HG02852 (cell line): ENCODE results near the gene MTOR.
"Not testable (repeated sequence)": the region's sequence is repeated elsewhere in the genome, so short reads cannot be mapped to it uniquely, and the experiment has no call there.

Source experiments
- ATAC-seq: cut with Tn5 transposase; IDR thresholded peaks from one replicate; pipeline ENCODE4 v1.9.1; 2021; ENCODE audit warnings: mild to moderate bottlenecking, moderate library complexity; ENCODE audit not compliant: unreplicated experiment

The MTOR gene

DNA sequence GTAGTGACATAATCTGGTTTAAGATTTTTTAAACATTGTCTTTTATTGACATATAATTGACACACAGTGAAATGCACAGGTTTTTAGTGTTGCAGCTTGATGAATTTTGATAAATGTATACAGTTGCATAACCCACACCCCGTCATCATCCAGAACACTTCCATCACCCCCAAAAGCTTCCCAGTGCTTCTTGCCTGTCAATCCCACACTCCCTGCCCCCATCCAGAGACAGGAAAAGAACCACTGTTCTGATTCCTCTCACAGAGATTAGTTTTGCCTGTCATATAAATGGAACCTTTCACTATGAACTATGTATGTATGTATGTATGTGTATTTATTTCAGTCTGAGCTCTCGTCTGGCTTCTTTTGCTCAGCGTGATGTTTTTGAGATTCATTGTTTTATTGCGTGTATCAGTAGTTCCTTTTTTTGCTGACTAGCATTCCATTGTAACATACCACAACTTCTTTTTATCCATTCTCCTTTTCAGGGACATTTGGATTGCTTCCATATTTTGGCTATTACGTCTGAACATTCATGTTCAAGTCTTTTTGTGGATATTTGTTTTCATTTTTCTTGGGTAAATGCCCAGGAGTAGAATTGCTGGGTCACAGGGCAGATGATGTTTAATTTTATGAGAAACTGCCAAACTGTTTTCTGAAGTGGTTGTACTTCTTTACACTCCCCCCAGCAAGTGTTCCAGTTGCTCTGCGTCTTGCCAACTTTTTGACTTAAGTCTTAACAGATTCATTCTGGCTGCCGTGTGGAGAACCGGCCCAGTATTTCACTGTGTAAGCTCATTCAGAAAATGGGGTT lies 19.4 kb upstream of the MTOR start:
- no peak for ATAC-seq

DNA sequence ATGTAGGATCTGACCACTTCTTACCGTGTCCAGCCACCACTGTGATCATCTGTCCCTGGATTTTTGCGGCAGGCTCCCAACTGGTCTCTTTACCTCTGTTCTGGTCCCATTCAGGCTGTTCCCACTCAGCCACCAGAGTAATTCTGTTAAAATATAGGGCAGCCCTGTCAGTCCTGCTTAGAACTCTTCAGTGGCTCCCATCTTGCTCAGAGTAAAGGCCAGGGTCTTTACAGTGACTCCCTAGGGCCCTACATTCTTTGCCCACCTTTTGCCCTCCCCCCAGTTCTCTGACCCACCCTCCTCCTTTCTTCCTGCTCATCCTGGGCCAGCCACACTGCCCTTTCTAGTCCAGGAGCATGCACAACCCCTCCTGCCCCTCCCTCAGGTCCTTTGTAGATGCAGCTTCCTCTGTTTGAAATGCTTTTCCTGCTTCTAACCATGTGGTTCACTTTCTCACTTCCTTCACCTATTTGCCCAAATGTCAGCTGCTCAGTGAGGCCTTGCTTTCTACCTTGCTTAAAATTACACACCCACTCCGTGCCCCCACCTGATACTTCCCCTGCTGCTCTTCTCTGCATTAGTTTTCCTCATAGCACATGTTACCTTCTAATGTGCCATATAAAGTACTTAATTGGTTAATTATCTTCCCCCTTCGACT lies 18.5 kb upstream of the MTOR start:
- ATAC-seq: no peak

DNA sequence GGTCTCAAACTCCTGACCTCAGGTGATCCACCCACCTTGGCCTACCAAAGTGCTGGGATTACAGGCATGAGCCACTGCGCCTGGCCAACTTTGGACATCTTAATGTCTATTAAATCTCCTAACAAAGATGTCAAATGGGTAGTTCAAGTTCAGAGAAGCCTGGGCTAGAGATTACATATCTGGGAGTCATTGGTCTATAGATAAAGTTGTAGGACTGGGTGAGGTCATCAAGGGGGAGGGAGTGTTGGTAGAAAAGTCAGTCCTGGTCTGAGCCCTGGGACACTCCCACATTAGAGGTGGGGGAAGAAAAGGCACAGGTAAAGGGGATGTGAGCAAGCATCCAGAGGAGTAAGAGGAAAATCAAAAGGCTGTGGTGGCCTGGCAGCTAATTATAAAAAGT lies 17.3 kb upstream of the MTOR start:
- ATAC-seq: no peak

DNA sequence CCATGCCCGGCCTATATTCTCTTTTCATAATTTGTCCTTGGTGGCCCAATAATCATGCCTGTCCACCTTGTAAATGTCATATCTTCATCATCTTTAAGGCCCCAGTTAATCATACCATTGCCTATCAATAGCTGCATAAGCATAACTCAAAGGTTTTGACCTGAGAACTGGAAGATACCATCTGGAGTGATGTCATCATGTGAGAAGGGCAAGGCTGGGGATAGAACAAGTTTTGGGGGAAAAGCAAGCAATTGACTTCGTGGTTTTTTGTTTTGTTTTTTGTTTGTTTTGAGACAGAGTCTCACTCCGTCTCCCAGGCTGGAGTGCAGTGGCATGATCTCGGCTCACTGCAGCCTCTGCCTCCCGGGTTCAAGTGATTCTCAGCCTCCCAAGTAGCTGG lies 16.8 kb upstream of the MTOR start:
- ATAC-seq: no peak

GRCh38 chr1:11273595-11274234 lies 11.4 kb upstream of the MTOR start:
- ATAC-seq: no peak

DNA sequence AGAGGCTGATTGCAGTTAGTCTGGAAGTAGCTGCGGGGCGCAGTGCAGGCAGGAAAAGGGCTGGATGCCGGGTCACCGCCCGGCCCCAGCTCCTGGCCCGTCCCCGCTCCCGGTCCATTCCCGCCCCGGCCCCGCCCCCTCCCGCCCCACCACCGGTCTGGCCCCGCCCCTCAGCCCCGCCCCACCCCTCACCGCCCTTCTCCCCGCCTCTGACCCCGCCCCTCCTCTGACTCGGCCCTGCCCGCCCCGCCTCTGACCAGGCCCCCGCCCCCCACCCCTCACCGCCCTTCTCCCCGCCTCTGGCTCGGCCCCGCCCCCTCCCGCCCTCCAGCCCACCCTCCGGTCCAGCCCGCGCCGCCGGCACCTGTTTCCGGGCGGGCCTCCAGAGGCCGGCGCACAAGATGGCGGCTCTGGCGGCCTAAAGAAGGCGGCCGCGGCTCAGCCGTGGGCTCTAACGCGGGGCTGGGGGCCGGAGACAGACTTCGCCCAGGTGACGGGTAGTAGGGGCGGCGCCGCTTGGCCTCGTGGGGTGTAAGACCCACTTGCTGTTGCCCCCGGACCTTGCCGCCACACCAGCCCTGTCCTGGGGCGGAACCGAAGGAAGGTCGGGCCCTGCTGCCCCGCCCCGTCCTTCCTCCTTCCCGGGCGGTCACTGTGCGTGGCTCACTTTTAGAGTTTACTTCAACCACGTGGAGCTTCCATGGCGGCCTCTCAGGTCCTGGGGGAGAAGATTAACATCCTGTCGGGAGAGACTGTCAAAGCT lies 10.7 kb upstream of the MTOR start, which contains the start of gene UBIAD1:
UBIAD1 (plus strand) TSS at position 367 of the 763 bp plus-strand sequence; CDS start at position 701, 334 bp downstream.
- ATAC-seq: peak; percentile 83

DNA sequence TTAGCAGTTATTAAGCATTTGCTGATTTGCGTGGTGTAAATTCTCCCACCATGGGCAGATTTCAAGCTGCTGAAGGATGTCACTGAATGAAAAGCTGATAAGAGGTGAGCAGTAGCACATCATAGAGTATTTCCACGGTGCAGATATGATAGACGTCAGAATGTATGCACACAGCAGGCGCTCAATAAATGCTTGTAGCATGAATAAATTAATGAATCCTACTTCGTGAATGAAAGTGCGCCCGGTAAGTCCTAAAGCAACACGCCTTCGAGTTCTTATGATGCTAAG lies 10.1 kb upstream of the MTOR start:
- ATAC-seq: no peak

GRCh38 chr1:11267350-11268337 lies 5.3 kb upstream of the MTOR start:
- ATAC-seq: not testable (repeated sequence)

DNA sequence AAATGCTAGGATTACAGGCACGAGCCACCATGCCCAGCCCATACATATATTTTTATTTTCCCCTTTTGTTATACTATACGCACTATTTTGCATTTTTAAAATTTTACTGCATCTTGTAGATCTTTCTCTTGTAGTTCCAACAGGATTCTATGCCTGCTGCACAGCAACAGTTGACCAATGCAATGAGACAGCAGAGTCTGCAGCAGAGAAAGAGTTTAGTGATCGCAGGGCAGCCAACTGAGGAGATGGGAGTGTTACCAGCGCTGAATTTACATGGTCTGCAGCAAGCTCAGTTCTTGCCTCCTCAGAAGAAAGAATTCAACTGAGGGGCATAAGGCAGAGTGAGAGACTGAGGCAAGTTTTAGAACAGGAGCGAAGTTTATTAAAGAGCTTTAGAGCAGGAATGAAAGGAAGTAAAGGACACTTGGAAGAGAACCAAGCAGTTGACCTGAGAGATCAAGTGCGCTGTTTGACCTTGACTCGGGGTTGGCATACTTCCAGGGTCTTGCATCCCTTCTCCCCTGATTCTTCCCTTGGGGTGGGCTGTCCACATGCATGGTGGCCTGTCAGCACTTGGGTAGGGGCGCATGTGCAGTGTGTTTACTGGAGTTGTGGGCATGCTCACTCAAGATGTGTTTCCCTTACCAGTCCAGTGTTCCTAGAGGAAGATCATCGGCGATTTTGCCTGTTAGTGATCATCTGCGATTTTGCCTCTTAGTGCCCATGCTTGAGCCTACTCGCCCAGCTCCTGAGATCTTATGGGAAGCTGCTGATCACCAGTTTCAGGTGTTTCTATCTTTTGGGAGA lies 4.1 kb upstream of the MTOR start:
- no peak for ATAC-seq

DNA sequence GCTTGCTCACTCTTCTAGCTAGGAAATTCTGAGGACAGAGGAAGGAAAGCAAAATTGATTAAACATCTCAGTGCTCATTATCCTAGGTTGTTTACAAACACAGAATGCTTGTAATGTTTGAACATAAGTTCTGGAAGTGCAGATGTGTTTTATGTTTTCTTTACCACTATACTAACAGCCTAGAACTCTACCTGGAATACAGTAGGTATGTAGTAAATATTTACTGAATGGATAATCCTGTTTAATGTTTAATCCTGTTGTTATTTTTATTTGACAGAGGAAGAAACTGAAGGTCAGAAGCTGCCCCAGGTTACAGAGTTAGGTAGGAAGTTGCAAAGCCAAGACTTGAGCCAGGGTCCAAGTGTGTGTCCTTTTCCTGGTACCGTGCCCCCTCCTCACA lies 6.1 kb downstream of the MTOR start:
- no peak for ATAC-seq

GRCh38 chr1:11253226-11253625 lies 9.1 kb downstream of the MTOR start:
- ATAC-seq: no peak

- no peak for ATAC-seq
Measured at GRCh38 chr1:11252538-11252937, 9.8 kb downstream of the MTOR start.

DNA sequence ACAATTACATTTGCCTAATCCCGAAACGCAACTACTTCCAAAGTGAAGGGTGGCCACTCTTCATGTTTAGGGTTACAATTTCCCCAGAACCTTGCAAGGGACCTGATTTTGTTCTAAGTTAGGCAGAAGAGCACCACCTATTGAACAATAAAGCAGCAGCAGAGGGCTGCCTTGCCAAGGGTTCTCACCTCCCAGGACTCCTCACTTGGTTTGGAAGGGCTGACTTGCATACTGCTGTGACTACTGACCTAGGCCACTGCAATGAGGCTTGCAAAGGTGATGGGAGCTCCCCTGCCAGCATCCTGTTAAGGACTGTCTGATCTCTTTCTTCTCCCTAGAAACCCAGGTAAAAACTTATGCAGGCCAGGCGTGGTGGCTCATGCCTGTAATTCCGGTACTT lies 14.2 kb downstream of the MTOR start:
- no peak for ATAC-seq

GRCh38 chr1:11245904-11246719 lies 16.2 kb downstream of the MTOR start:
- no peak for ATAC-seq

DNA sequence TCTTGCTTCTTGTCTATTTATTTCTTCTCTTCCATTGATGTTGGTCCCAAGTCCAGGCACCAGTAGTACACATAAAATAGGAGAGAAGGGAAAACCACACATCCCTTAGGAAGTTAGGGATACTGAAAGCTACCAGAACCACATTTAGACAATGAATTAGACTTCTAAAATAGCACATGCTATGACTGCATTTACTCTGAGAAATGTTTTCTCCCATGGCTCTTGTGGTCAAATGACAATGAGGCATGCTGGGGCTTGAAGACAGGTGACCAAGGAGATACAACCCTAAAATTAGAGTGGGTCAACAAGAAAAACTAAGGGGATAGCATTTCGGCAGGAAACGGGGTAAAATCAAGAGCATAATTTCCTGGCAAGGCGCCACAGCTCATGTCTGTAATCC lies 17.1 kb downstream of the MTOR start:
- ATAC-seq: no peak

DNA sequence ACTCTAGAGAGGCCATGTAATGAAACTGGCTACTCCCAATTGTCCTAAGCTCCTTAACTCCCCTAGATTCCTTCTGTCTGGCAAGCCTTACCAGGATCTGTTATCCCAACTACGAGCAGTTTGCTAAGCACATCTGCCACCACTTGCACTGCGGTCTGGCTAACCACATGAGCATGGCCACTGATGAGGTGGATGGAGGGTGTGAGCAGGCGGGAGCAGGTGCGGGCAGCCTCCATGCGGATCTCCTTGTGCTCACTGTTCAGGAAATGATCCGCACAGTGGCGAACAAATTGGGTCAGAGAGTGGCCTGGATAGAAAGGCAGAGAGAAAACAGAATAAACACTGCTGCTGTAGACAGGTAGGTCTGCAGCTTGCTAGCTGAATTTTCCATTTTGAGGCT lies 24.0 kb downstream of the MTOR start:
- no peak for ATAC-seq

- ATAC-seq: no peak
Measured at GRCh38 chr1:11237356-11237755, 25.0 kb downstream of the MTOR start.

- no peak for ATAC-seq
Measured at GRCh38 chr1:11233208-11233607, 29.1 kb downstream of the MTOR start.

DNA sequence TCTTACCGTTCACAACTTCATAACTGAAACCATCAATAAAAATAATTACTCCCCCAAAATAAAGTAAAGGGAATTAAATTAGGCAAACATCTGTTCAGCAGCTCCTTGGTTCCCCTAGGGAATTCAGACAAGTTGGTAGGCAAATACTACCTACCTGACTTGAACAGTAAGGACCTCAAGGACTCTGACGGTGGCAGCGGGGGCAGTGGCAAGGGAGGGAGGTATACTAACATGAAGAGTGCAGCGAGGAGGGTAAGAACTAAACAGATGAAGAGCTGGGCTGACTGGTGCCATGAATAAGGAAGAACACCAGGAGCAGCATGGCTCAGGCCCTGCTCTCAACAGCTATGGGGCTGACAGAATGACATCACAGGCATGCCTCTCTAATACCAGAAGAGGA lies 33.1 kb downstream of the MTOR start:
- ATAC-seq: no peak
